Regular cardiac myocyte (primary cell): Measurements from ENCODE around the gene SP140L. TPM values are rescaled to one million over a fixed set of nuclear protein-coding genes. Genes with fewer than 3 reads are reported as not detected.

Experiments
- total RNA-seq: library from RNA; depleted of rRNA; stranded (reverse); fragments of >200 nt; gene quantifications from 2 replicates; pipeline ENCODE4 v1.2.3, GENCODE V29; 2014

The SP140L gene
- 7.0 and 15.5 TPM in 2 replicates for total RNA-seq

GRCh38 chr2:230326453-230327417 lies at the start of gene SP140L:
Gene SP140L, plus strand, starts transcription at chr2:230327193. Its CDS starts 77 bp downstream, at chr2:230327270.

DNA sequence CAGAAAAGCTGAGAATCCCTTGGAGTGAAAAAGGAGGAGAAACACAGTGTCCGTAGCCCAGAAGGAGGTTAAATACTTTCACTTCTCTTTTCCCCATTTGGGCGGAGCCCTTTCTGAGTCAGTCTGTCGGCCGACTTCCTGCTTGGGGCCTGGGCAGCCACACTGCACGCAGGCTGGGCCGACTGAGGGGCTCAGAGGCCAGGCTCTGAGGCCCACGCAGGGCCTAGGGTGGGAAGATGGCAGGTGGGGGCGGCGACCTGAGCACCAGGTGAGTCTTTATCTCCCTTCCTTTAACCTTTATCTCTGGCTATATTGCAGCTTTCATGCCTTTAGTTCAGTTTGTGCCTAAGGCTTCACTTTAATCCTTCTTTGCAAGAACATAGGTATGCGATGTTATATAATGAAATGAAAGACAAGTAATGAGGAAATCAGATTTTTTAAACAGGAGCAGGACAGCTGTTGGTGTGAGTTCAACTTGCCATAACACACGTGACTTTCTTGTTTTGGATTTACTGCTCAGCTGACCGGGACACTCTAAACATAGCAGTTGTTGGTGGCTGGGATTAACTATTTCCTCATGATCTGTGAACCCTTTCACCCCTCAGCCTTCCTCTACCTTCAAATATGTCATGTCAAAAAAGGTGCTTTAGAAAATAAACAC lies 89.2 kb downstream of the SP140L start, which contains the start of gene SP100:
SP100 (plus strand) TSS at position 141 of the 661 bp plus-strand sequence; CDS start at position 237, 96 bp downstream.

Other genes with a start within 250 kb of the SP140L start
- gene SP110, start 107.2 kb upstream of the SP140L start, total RNA-seq = 3.9 and 6.5 TPM in 2 replicates
- gene SP140, start 101.5 kb upstream of the SP140L start, total RNA-seq = 0.77 TPM in 1 of 2 replicates, not detected in the other
- gene SP100, start 89.0 kb downstream of the SP140L start, total RNA-seq = 140 and 161 TPM in 2 replicates